Measurements from ENCODE around the gene ALKAL2.

DNA sequence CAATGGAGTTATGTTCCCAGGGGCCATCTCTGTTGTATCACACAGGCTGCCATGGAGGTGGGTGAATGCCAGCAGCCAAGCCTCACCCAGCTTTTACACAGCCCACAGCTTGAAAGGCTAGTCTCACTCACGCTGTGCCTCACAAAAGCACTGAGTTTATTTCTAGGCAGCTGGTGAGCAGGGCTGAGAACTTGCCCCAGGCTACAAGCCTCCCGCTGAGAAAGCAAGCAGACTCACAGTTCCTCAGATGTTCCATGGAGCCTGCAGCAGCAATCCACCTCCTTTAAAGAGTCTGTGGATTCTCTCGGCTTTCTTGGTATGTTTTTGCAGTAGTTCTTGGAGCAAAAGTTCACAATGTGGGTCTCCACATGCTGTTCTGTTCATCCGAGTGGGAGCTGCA, 40.9 kb upstream of the ALKAL2 start:
- TF ChIP-seq CTCF (IDR thresholded peaks at IDR 0.05) = no peak
- TF ChIP-seq POLR2A (IDR thresholded peaks at IDR 0.05) = no peak
